HTERT RPE-1 (cell line): ENCODE results near the gene SWSAP1.
"Not testable (repeated sequence)": the region's sequence is repeated elsewhere in the genome, so short reads cannot be mapped to it uniquely, and the experiment has no call there.

Experiments
- in situ Hi-C: fragments of 300-500 bp; cut with MboI; formaldehyde crosslinking; loops from 4 replicates; pipeline ENCODE4 v1.14.3; 2020; ENCODE audit warnings: low sequenced_read_pairs

The SWSAP1 gene

GRCh38 chr19:11374433-11375142 lies at the start of gene SWSAP1:
SWSAP1 (plus strand) TSS chr19:11374666; CDS start chr19:11374681, 15 bp downstream.
- in situ Hi-C loops: no loop called here

- in situ Hi-C loops: no loop called here
These were observed 49.6 kb upstream of the SWSAP1 start for GRCh38 chr19:11324748-11325389.

- in situ Hi-C loops: no loop called here
These were observed 48.9 kb upstream of the SWSAP1 start for GRCh38 chr19:11325544-11325943.

- in situ Hi-C loops: no loop called here
These were observed 44.3 kb upstream of the SWSAP1 start for GRCh38 chr19:11330127-11330526.

GRCh38 chr19:11331502-11331901 lies 43.0 kb upstream of the SWSAP1 start:
- in situ Hi-C loops: no loop called here

- in situ Hi-C loops: no loop called here
These were observed 41.6 kb upstream of the SWSAP1 start for GRCh38 chr19:11332822-11333221.

- in situ Hi-C loops: not testable (repeated sequence)
These were observed 40.6 kb upstream of the SWSAP1 start for GRCh38 chr19:11333838-11334237.

GRCh38 chr19:11335449-11336146 lies 38.9 kb upstream of the SWSAP1 start:
- in situ Hi-C loops: no loop called here

- in situ Hi-C loops: no loop called here
These were observed 37.4 kb upstream of the SWSAP1 start for GRCh38 chr19:11337080-11337479.

GRCh38 chr19:11338121-11338520 lies 36.3 kb upstream of the SWSAP1 start:
- in situ Hi-C loops: no loop called here

GRCh38 chr19:11338569-11339253 lies 35.8 kb upstream of the SWSAP1 start:
- in situ Hi-C loops: no loop called here

GRCh38 chr19:11339254-11340098 lies 35.0 kb upstream of the SWSAP1 start, which contains the start of gene RAB3D:
RAB3D (minus strand) TSS chr19:11339657; CDS start chr19:11337399, 2,258 bp downstream.
- in situ Hi-C loops: no loop called here

- in situ Hi-C loops: not testable (repeated sequence)
These were observed 34.4 kb upstream of the SWSAP1 start for GRCh38 chr19:11340099-11340467.

GRCh38 chr19:11342429-11342828 lies 32.0 kb upstream of the SWSAP1 start:
- in situ Hi-C loops: no loop called here

GRCh38 chr19:11345122-11345803 lies 29.2 kb upstream of the SWSAP1 start:
- in situ Hi-C loops: no loop called here

GRCh38 chr19:11346104-11346940 lies 28.1 kb upstream of the SWSAP1 start, which contains the start of the genes CCDC159 and TMEM205:
CCDC159 (plus strand) TSS chr19:11346519; CDS start chr19:11346607, 88 bp downstream.
TMEM205 (minus strand) TSS chr19:11346268; CDS start chr19:11345619, 649 bp downstream.
- in situ Hi-C loops: no loop called here

- in situ Hi-C loops: no loop called here
These were observed 26.9 kb upstream of the SWSAP1 start for GRCh38 chr19:11347546-11348039.

- in situ Hi-C loops: no loop called here
These were observed 25.3 kb upstream of the SWSAP1 start for GRCh38 chr19:11349171-11349570.
